ENCODE measurements around the gene MRPL22.
A peak's percentile ranks its signal among the peaks of the same experiment; 100 is the strongest.

DNA sequence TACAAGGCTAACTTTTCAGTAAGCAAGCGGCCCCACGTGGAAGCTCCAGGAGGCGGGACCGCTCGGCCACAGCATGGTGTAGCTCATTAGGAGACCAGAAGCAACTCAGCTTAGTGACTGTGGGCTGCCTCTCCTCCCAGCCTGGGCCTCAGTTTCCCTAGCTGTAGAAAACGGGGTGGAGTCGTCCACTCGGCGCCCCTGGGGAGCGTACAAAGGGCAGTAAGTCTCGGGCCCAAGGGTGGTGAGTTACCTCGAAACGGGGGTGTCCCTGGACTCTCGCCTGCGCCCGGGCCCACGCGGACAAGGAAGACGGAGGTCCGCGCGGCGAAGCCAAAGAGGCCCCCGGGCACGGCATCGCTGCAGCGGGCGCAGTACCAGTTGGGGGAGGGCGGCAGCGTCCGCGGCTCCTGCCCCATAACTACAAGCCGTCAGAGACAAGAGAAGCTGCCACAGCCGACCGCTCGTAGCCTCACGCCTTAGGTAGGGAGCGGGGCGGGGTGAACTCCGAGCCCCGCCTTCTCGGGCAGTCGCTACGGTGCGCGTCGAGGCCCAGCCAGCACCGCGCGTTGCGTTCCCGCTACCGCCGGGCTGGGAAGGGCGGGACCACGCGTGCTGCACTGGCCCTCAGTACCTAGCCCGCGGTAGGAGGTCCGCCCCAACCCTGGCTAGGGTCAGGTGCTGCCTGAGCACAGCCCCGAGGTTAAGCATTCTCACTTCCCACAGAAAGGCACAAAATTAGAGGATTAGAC is 3.0 kb upstream of the MRPL22 start, which contains the start of gene GEMIN5:
- TF ChIP-seq, protein P1, sequence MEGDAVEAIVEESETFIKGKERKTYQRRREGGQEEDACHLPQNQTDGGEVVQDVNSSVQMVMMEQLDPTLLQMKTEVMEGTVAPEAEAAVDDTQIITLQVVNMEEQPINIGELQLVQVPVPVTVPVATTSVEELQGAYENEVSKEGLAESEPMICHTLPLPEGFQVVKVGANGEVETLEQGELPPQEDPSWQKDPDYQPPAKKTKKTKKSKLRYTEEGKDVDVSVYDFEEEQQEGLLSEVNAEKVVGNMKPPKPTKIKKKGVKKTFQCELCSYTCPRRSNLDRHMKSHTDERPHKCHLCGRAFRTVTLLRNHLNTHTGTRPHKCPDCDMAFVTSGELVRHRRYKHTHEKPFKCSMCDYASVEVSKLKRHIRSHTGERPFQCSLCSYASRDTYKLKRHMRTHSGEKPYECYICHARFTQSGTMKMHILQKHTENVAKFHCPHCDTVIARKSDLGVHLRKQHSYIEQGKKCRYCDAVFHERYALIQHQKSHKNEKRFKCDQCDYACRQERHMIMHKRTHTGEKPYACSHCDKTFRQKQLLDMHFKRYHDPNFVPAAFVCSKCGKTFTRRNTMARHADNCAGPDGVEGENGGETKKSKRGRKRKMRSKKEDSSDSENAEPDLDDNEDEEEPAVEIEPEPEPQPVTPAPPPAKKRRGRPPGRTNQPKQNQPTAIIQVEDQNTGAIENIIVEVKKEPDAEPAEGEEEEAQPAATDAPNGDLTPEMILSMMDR (IDR thresholded peaks at IDR 0.05): no peak
- TF ChIP-seq POLR2A (IDR thresholded peaks at IDR 0.05) (no peak), POLR2AphosphoS5 (IDR thresholded peaks at IDR 0.05; ENCODE audit: insufficient read depth in 1 of 2, low read depth in 1 of 2) (peak; percentile 75 to 84)
